Measurements from ENCODE around the gene POMP.

- TF ChIP-seq POLR2AphosphoS5 (IDR thresholded peaks at IDR 0.05) (no peak), POLR2A (IDR thresholded peaks at IDR 0.05) (no peak), EP300 (IDR thresholded peaks at IDR 0.05) (no peak)
- TF ChIP-seq, protein P1, sequence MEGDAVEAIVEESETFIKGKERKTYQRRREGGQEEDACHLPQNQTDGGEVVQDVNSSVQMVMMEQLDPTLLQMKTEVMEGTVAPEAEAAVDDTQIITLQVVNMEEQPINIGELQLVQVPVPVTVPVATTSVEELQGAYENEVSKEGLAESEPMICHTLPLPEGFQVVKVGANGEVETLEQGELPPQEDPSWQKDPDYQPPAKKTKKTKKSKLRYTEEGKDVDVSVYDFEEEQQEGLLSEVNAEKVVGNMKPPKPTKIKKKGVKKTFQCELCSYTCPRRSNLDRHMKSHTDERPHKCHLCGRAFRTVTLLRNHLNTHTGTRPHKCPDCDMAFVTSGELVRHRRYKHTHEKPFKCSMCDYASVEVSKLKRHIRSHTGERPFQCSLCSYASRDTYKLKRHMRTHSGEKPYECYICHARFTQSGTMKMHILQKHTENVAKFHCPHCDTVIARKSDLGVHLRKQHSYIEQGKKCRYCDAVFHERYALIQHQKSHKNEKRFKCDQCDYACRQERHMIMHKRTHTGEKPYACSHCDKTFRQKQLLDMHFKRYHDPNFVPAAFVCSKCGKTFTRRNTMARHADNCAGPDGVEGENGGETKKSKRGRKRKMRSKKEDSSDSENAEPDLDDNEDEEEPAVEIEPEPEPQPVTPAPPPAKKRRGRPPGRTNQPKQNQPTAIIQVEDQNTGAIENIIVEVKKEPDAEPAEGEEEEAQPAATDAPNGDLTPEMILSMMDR (IDR thresholded peaks at IDR 0.05) = no peak
Observed at GRCh38 chr13:28671126-28671792, 12.3 kb downstream of the POMP start.

All from suprapubic skin (tissue), 4 donors.